DND-41 (cell line): Measurements from ENCODE around the gene SIL1.

Experiments used
- ATAC-seq: fragments of 200-7000 bp; cut with Tn5 transposase; 3 replicates; pipeline ENCODE4 v1.9.1; 2021; ENCODE audit warnings: low read depth; ENCODE audit not compliant: insufficient read depth
- DNase-seq: peaks from one replicate; pipeline ENCODE4 v3.0.0-alpha.2; 2020
- H2AFZ ChIP-seq: 2 replicates; pipeline ENCODE4 v1.6.0; 2012; ENCODE audit warnings: low read depth, low read length
- H3K27ac ChIP-seq: 2 replicates; pipeline ENCODE4 v1.5.1; 2012; ENCODE audit warnings: low read length, inconsistent platforms
- H3K27me3 ChIP-seq: fragments of 200-600 bp; sonication (generic); 2 replicates; pipeline ENCODE4 v1.6.0; 2012; ENCODE audit warnings: low read length, mild to moderate bottlenecking, inconsistent platforms; ENCODE audit not compliant: insufficient read depth, poor library complexity
- H3K36me3 ChIP-seq: 2 replicates; pipeline ENCODE4 v1.5.1; 2012; ENCODE audit warnings: low read length, inconsistent platforms; ENCODE audit not compliant: insufficient read depth
- H3K4me1 ChIP-seq: 2 replicates; pipeline ENCODE4 v1.5.1; 2012; ENCODE audit warnings: mild to moderate bottlenecking, low read length; ENCODE audit not compliant: insufficient read depth
- H3K4me2 ChIP-seq: 2 replicates; pipeline ENCODE4 v1.6.0; 2012; ENCODE audit warnings: mild to moderate bottlenecking, moderate library complexity, low read length, inconsistent platforms; ENCODE audit not compliant: insufficient read depth
- H3K4me3 ChIP-seq, 2 experiments: fragments of 200-600 bp in 1 of 2; shearing (Covaris generic) in 1 of 2; 2 replicates each; pipeline ENCODE4 v1.5.1; 2012 to 2016; ENCODE audit warnings: inconsistent platforms in 2 of 2, low read length in 2 of 2, mild to moderate bottlenecking in 2 of 2, low read depth in 1 of 2, moderate library complexity in 1 of 2
- H3K79me2 ChIP-seq: 2 replicates; pipeline ENCODE4 v1.6.0; 2012; ENCODE audit warnings: low read length, inconsistent platforms; ENCODE audit not compliant: insufficient read depth
- H3K9ac ChIP-seq: 2 replicates; pipeline ENCODE4 v1.6.0; 2012; ENCODE audit warnings: low read depth, mild to moderate bottlenecking, inconsistent platforms, low read length, moderate library complexity
- H3K9me3 ChIP-seq: 2 replicates; pipeline ENCODE4 v1.5.1; 2012; ENCODE audit warnings: low read length, moderate library complexity, mild to moderate bottlenecking, inconsistent platforms; ENCODE audit not compliant: insufficient read depth, severe bottlenecking
- H4K20me1 ChIP-seq: 2 replicates; pipeline ENCODE4 v1.6.0; 2012; ENCODE audit warnings: low read length; ENCODE audit not compliant: insufficient read depth
- EZH2 ChIP-seq: IDR thresholded peaks from 3 replicates; pipeline ENCODE4 v1.6.1; 2012; ENCODE audit warnings: borderline replicate concordance, low read depth, mild to moderate bottlenecking, moderate library complexity, low read length, inconsistent platforms; ENCODE audit not compliant: severe bottlenecking
- TF ChIP-seq, protein P1 (sequence below): IDR thresholded peaks from 2 replicates; pipeline ENCODE4 v1.5.1; 2012; ENCODE audit warnings: borderline replicate concordance, low read length, moderate library complexity, mild to moderate bottlenecking; ENCODE audit not compliant: poor library complexity, severe bottlenecking; ENCODE audit errors: extremely low read depth

SIL1 gene

DNA sequence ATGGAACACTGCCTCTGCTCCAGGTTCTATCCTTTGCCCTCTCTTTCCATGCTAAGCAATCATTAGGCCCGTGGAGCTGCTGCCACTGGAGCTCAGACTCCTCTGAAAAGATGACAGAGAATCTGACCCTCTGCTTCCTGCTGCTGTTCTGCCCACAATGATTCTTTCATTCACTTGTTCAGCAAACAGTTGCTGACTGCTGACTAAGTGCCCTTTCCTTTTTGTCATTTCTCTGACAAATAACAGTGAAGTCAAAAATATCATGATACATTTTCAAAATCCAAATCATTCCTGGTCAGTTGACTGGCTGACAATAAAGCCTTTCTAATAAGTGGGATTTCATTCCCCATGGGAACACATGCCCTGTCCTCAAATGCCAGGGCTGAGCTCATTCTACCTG lies 110.1 kb downstream of the SIL1 start:
- Histone ChIP-seq H3K4me1 (no peaks in the 10 kb centered on the region), H3K36me3 (peaks cover 4% of the 10 kb centered on the region; the same call in 1 of the 2 replicates), H3K9me3 (no peaks in the 10 kb centered on the region), H2AFZ (no peak overlapping the region), H3K9ac (no peak overlapping the region), H3K27me3 (no peaks in the 10 kb centered on the region), H4K20me1 (no peaks in the 10 kb centered on the region), H3K27ac (no peak overlapping the region), H3K4me3 (no peak overlapping the region), H3K4me2 (no peak overlapping the region), H3K79me2 (no peaks in the 10 kb centered on the region)
- no peak for ATAC-seq
- no peak for DNase-seq
- no peak for TF ChIP-seq EZH2
- TF ChIP-seq, protein P1, sequence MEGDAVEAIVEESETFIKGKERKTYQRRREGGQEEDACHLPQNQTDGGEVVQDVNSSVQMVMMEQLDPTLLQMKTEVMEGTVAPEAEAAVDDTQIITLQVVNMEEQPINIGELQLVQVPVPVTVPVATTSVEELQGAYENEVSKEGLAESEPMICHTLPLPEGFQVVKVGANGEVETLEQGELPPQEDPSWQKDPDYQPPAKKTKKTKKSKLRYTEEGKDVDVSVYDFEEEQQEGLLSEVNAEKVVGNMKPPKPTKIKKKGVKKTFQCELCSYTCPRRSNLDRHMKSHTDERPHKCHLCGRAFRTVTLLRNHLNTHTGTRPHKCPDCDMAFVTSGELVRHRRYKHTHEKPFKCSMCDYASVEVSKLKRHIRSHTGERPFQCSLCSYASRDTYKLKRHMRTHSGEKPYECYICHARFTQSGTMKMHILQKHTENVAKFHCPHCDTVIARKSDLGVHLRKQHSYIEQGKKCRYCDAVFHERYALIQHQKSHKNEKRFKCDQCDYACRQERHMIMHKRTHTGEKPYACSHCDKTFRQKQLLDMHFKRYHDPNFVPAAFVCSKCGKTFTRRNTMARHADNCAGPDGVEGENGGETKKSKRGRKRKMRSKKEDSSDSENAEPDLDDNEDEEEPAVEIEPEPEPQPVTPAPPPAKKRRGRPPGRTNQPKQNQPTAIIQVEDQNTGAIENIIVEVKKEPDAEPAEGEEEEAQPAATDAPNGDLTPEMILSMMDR: no peak

DNA sequence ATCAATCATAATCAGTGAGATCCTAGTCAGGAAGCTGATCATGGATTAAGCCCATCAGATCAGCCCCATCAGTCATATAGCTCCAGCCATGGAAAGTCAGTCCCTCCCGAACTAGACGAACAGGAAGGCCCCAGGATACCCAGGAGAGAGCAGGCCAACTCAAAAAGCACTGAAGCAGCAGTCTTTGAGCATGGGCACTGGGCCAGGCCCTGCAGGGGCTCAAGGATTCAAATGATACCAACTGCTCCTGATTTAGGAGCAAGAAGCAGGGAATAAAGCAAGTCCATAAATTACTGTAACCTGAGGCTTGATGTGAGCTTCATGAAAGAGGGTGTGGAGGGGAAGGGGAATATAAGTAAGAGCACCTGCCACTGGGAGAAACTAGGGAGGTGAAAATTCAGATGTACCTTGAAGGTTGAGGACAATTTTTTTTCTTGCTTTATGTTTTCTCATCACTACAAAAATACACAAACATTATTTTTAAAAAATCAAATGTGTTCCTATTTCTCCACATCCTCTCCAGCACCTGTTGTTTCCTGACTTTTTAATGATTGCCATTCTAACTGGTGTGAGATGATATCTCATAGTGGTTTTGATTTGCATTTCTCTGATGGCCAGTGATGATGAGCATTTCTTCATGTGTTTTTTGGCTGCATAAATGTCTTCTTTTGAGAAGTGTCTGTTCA lies 115.2 kb downstream of the SIL1 start:
- Histone ChIP-seq H3K9me3 (no peaks in the 10 kb centered on the region), H3K4me1 (peaks cover 15% of the 10 kb centered on the region), H2AFZ (no peak overlapping the region), H3K27ac (no peak overlapping the region), H3K36me3 (peaks cover 4% of the 10 kb centered on the region; the same call in 1 of the 2 replicates), H3K4me2 (no peak overlapping the region), H3K79me2 (no peaks in the 10 kb centered on the region), H4K20me1 (0 out of 2 replicates have a peak, but pooled peaks cover under 1% of the 10 kb centered on the region), H3K4me3 (no peak overlapping the region), H3K27me3 (no peaks in the 10 kb centered on the region), H3K9ac (no peak overlapping the region)
- TF ChIP-seq, protein P1: no peak
- TF ChIP-seq EZH2: no peak
- no peak for ATAC-seq
- DNase-seq: no peak

DNA sequence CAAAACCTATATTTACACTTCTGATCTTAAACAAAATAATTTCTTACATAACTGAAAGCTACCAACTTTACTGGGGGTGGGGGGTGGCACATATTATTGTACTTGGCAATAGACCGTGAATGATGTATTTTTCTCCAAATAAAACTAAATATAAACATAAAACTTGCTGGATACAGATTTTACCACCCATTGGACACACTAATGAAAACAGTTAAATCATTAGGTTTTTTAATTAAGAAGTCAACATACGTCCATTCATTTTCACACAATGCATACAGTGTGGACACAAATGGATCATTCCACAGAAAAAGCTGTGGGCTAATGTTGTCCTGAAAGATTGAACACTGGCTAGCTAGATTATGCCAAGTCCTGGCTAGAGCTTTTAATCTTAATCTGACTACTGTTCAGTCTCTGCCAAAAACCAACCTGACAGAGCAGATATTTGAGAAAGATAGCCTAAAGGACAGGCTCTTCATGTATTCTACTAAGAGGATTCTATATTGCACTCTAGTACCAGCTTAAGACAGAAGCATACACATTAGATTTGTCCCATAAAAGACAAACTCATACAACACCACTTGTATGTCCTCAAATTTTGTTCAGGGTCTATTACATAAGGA lies 118.1 kb downstream of the SIL1 start:
- Histone ChIP-seq H3K4me2 (no peak overlapping the region), H3K27ac (no peak overlapping the region), H3K9ac (no peak overlapping the region), H4K20me1 (0 out of 2 replicates have a peak, but pooled peaks cover 4% of the 10 kb centered on the region), H2AFZ (no peak overlapping the region), H3K27me3 (no peaks in the 10 kb centered on the region), H3K4me3 (no peak overlapping the region), H3K79me2 (no peaks in the 10 kb centered on the region), H3K36me3 (peaks cover 4% of the 10 kb centered on the region; the same call in 1 of the 2 replicates), H3K4me1 (peaks cover 17% of the 10 kb centered on the region), H3K9me3 (no peaks in the 10 kb centered on the region)
- ATAC-seq (no peak), DNase-seq (no peak)
- TF ChIP-seq, protein P1: no peak
- no peak for TF ChIP-seq EZH2
